Nephron (organoid): Measurements from ENCODE around the gene STX3.
"Not testable (repeated sequence)": the region's sequence is repeated elsewhere in the genome, so short reads cannot be mapped to it uniquely, and the experiment has no call there.

Experiments used
- H3K27ac Mint-ChIP-seq, 3 experiments: 2 replicates each; pipeline ENCODE4 v1.8.0; 2020; ENCODE audit warnings: mixed read lengths in 3 of 3, mild to moderate bottlenecking in 2 of 3, moderate library complexity in 1 of 3
- H3K27me3 Mint-ChIP-seq: 2 replicates; pipeline ENCODE4 v1.8.0; 2021; ENCODE audit warnings: low read depth, mild to moderate bottlenecking, moderate library complexity, mixed read lengths
- H3K36me3 Mint-ChIP-seq: 2 replicates; pipeline ENCODE4 v1.8.0; 2020; ENCODE audit warnings: low read depth, mixed read lengths
- H3K4me1 Mint-ChIP-seq: 2 replicates; pipeline ENCODE4 v1.8.0; 2020; ENCODE audit warnings: mixed read lengths
- H3K4me3 Mint-ChIP-seq, 3 experiments: 2 replicates each; pipeline ENCODE4 v1.8.0; 2020; ENCODE audit warnings: mild to moderate bottlenecking in 3 of 3, mixed read lengths in 3 of 3, moderate library complexity in 2 of 3
- H3K9me3 Mint-ChIP-seq: 2 replicates; pipeline ENCODE4 v1.8.0; 2020; ENCODE audit warnings: mixed read lengths
- CTCF ChIP-seq, 3 experiments: fragments of 200-600 bp; sonication (generic); IDR thresholded peaks; one replicate each; pipeline ENCODE4 v1.5.0; 2021; ENCODE audit warnings: antibody characterized with exemption in 3 of 3; ENCODE audit not compliant: unreplicated experiment in 3 of 3

STX3 gene

DNA sequence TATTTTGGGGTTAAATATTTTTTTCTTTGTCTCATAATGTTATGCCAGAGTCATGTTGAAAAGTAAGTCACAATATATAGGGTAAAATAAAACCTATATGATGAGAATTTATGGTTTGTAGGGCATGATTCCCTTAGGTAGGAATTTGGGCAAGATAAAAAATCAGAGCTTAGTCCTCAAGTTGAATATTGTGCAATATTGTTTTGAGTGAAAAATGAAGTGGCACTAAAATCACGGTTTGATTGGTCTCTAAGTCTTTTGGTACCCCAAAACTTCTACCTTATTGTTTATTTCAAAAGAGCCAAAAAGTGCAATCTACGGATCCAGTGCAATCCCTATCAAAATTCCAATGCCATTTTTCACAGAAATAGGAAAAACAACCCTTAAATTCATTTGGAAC lies 57.0 kb downstream of the STX3 start:
- Mint-ChIP-seq H3K9me3 (no peaks in the 10 kb centered on the region), H3K27ac (no peak overlapping the region), H3K4me1 (peaks cover 8% of the 10 kb centered on the region), H3K27me3 (peaks cover 9% of the 10 kb centered on the region), H3K36me3 (peaks cover 8% of the 10 kb centered on the region), H3K4me3 (peak overlapping the region; percentile 31 to 59 (median 32))
- no peak for TF ChIP-seq CTCF (IDR thresholded peaks at IDR 0.05; ENCODE audit: unreplicated experiment in 3 of 3)

DNA sequence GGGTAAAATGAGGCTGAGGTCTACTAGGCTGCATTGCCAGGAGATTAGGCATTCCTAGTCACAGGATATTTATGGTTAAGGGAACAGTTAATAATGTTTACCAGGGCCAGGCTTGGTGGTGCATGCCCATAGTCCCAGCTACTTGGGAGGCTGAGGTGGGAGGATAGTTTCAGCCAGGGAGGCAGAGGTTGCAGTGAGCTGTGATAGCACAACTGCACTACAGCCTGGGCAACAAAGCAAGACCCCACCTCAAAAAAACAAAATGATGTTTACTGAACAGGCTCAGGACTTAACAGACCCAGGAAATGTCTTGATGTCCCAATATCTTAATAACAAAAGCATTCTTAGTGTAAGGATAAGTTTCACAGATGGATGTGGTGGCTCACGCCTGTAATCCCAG lies 58.2 kb downstream of the STX3 start:
- no peaks in the 10 kb centered on the region for H3K9me3 Mint-ChIP-seq
- peaks cover 8% of the 10 kb centered on the region for H3K4me1 Mint-ChIP-seq
- H3K27ac Mint-ChIP-seq, result no peak overlapping the region
- H3K27me3 Mint-ChIP-seq, result peaks cover 11% of the 10 kb centered on the region
- no peak for TF ChIP-seq CTCF (IDR thresholded peaks at IDR 0.05; ENCODE audit: unreplicated experiment in 3 of 3)
- H3K36me3 Mint-ChIP-seq, result peaks cover 4% of the 10 kb centered on the region
- H3K4me3 Mint-ChIP-seq, result no peak overlapping the region

GRCh38 chr11:59814021-59814420 lies 58.8 kb downstream of the STX3 start:
- Mint-ChIP-seq H3K27me3 (peaks cover 11% of the 10 kb centered on the region), H3K27ac (no peak overlapping the region), H3K4me1 (peaks cover 8% of the 10 kb centered on the region), H3K36me3 (no peaks in the 10 kb centered on the region), H3K9me3 (no peaks in the 10 kb centered on the region), H3K4me3 (no peak overlapping the region)
- TF ChIP-seq CTCF (IDR thresholded peaks at IDR 0.05; ENCODE audit: unreplicated experiment in 3 of 3), result no peak

DNA sequence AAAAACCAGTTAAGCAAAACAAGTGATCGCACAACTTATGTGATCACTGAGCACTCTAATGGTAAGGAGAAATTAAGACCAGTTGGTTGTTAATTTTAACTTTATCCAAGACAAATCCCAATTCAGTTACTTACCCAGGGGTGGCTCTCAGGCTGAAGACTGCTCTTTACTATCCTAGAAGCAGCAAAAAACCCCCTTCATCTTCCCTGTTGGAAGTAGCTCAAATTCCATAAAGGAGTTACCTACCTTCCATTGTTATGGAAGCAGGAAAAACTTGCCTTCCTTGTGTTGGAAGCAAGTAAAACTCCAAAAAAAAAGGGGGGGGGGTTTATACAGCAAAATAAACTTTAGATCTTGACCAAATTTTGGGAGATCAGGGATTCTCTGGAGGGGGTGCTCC lies 60.6 kb downstream of the STX3 start:
- no peak for TF ChIP-seq CTCF (IDR thresholded peaks at IDR 0.05; ENCODE audit: unreplicated experiment in 3 of 3)
- Mint-ChIP-seq H3K4me1 (peaks cover 6% of the 10 kb centered on the region), H3K27me3 (peaks cover 11% of the 10 kb centered on the region), H3K36me3 (no peaks in the 10 kb centered on the region), H3K4me3 (no peak overlapping the region), H3K9me3 (no peaks in the 10 kb centered on the region), H3K27ac (no peak overlapping the region)

GRCh38 chr11:59816434-59816833 lies 61.3 kb downstream of the STX3 start:
- not testable (repeated sequence) for H3K27ac Mint-ChIP-seq, H3K27me3 Mint-ChIP-seq, H3K4me1 Mint-ChIP-seq, H3K9me3 Mint-ChIP-seq, H3K36me3 Mint-ChIP-seq, H3K4me3 Mint-ChIP-seq

DNA sequence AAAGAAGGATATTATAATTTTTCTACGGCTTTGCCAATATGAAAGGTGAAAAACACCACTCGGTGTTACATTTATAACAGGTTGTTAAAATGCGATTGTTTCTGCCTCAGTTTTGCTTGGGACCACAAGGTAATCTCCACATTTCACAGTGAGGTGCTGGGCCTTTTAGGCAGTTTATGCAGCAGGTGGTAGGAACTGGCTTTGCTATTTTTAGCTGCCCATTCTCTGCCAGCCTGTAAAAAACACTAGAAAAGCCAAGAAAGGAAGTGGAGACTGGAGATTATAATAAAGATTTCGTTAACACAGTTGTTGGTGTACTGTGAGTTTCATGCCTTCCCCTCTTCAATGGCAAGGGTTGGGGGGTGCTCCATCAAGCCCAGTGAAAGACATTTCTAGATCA lies 63.4 kb downstream of the STX3 start:
- Mint-ChIP-seq H3K4me1 (peaks cover 5% of the 10 kb centered on the region), H3K9me3 (no peaks in the 10 kb centered on the region), H3K27me3 (peaks cover 4% of the 10 kb centered on the region), H3K36me3 (no peaks in the 10 kb centered on the region), H3K4me3 (no peak overlapping the region), H3K27ac (no peak overlapping the region)
- TF ChIP-seq CTCF (IDR thresholded peaks at IDR 0.05; ENCODE audit: unreplicated experiment in 3 of 3), result no peak
